ENCODE data around the gene ZNF84.

DNA sequence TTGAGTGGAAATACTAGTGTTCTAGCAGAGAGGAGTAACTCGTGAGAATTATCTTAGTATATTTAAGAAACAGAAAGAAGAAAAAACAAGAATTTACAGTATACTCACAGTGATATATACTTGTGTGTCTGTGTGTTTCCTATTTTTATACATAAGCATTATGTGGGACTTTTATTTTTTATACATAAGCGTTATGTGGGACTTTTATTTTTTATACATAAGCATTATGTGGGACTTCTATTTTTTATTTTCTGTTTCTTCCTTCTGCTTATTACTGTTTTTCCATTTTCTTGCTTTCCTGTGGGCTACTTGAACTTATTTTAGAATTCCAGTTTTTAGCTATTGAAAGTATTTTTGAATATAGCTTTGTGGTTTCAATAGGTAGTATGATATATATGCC is 36.5 kb downstream of the ZNF84 start:
- TF ChIP-seq RAD21 (IDR thresholded peaks at IDR 0.05; ENCODE audit: low read length) (no peak), RXRA (IDR thresholded peaks at IDR 0.05; ENCODE audit: borderline replicate concordance, low read depth) (no peak), FOXM1 (IDR thresholded peaks at IDR 0.05; ENCODE audit: low read depth) (no peak), GABPA (IDR thresholded peaks at IDR 0.05; ENCODE audit: low read depth) (no peak), SMC3 (IDR thresholded peaks at IDR 0.05; ENCODE audit: low read depth, low read length) (no peak), FOXJ3 (CRISPR knock-in tag; IDR thresholded peaks at IDR 0.05) (no peak), CHD2 (IDR thresholded peaks at IDR 0.05; ENCODE audit: low read length, partially characterized antibody) (no peak), GATA2 (CRISPR knock-in tag; IDR thresholded peaks at IDR 0.05) (no peak), SIN3A (IDR thresholded peaks at IDR 0.05; ENCODE audit: borderline replicate concordance, low read depth, low read length) (no peak)
- TF ChIP-seq, protein P1, sequence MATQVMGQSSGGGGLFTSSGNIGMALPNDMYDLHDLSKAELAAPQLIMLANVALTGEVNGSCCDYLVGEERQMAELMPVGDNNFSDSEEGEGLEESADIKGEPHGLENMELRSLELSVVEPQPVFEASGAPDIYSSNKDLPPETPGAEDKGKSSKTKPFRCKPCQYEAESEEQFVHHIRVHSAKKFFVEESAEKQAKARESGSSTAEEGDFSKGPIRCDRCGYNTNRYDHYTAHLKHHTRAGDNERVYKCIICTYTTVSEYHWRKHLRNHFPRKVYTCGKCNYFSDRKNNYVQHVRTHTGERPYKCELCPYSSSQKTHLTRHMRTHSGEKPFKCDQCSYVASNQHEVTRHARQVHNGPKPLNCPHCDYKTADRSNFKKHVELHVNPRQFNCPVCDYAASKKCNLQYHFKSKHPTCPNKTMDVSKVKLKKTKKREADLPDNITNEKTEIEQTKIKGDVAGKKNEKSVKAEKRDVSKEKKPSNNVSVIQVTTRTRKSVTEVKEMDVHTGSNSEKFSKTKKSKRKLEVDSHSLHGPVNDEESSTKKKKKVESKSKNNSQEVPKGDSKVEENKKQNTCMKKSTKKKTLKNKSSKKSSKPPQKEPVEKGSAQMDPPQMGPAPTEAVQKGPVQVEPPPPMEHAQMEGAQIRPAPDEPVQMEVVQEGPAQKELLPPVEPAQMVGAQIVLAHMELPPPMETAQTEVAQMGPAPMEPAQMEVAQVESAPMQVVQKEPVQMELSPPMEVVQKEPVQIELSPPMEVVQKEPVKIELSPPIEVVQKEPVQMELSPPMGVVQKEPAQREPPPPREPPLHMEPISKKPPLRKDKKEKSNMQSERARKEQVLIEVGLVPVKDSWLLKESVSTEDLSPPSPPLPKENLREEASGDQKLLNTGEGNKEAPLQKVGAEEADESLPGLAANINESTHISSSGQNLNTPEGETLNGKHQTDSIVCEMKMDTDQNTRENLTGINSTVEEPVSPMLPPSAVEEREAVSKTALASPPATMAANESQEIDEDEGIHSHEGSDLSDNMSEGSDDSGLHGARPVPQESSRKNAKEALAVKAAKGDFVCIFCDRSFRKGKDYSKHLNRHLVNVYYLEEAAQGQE (IDR thresholded peaks at IDR 0.05; ENCODE audit: low read depth, low read length), result no peak
- TF ChIP-seq, protein P2, sequence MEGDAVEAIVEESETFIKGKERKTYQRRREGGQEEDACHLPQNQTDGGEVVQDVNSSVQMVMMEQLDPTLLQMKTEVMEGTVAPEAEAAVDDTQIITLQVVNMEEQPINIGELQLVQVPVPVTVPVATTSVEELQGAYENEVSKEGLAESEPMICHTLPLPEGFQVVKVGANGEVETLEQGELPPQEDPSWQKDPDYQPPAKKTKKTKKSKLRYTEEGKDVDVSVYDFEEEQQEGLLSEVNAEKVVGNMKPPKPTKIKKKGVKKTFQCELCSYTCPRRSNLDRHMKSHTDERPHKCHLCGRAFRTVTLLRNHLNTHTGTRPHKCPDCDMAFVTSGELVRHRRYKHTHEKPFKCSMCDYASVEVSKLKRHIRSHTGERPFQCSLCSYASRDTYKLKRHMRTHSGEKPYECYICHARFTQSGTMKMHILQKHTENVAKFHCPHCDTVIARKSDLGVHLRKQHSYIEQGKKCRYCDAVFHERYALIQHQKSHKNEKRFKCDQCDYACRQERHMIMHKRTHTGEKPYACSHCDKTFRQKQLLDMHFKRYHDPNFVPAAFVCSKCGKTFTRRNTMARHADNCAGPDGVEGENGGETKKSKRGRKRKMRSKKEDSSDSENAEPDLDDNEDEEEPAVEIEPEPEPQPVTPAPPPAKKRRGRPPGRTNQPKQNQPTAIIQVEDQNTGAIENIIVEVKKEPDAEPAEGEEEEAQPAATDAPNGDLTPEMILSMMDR (IDR thresholded peaks at IDR 0.05), result no peak
